ENCODE results near the gene TMEM163.

DNA sequence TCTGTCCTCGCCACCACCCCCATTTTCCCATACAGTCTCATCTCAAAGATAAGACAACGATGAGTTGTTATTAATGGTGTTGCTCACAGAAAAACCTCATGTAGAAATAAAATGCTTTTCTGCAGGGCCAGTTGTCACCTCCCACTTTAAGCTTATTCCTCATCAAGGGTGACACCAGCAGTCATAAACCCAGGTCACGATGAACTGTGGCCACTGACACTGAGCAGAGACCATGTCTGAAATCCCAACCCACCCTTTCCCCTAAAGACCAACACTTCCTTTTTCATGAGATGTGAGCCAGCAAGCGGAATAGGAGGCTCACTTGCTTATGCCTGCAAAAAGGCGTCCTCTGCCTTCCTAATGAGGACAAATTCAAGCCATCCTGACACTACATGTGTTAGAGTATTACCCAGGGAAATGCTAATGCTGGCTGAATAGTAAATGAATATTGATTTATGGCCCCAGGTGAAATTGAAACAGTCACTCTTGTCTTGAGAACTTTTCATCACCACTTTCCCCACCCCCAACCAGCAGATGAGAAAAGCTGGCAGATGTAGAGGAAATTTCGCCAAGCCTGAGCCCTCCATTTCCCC is 236.6 kb downstream of the TMEM163 start:
- TF ChIP-seq, protein P1, sequence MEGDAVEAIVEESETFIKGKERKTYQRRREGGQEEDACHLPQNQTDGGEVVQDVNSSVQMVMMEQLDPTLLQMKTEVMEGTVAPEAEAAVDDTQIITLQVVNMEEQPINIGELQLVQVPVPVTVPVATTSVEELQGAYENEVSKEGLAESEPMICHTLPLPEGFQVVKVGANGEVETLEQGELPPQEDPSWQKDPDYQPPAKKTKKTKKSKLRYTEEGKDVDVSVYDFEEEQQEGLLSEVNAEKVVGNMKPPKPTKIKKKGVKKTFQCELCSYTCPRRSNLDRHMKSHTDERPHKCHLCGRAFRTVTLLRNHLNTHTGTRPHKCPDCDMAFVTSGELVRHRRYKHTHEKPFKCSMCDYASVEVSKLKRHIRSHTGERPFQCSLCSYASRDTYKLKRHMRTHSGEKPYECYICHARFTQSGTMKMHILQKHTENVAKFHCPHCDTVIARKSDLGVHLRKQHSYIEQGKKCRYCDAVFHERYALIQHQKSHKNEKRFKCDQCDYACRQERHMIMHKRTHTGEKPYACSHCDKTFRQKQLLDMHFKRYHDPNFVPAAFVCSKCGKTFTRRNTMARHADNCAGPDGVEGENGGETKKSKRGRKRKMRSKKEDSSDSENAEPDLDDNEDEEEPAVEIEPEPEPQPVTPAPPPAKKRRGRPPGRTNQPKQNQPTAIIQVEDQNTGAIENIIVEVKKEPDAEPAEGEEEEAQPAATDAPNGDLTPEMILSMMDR (IDR thresholded peaks at IDR 0.05) = no peak
- no peak for TF ChIP-seq POLR2A (IDR thresholded peaks at IDR 0.05)
